Kidney tubule cell (primary cell): ENCODE results near the gene DOCK11.
"Not testable (repeated sequence)": the region's sequence is repeated elsewhere in the genome, so short reads cannot be mapped to it uniquely, and the experiment has no call there.

Experiments used
- DNase-seq: peaks from one replicate; pipeline ENCODE4 v3.0.0-alpha.2; 2018; ENCODE audit warnings: low spot score

DOCK11 gene

DNA sequence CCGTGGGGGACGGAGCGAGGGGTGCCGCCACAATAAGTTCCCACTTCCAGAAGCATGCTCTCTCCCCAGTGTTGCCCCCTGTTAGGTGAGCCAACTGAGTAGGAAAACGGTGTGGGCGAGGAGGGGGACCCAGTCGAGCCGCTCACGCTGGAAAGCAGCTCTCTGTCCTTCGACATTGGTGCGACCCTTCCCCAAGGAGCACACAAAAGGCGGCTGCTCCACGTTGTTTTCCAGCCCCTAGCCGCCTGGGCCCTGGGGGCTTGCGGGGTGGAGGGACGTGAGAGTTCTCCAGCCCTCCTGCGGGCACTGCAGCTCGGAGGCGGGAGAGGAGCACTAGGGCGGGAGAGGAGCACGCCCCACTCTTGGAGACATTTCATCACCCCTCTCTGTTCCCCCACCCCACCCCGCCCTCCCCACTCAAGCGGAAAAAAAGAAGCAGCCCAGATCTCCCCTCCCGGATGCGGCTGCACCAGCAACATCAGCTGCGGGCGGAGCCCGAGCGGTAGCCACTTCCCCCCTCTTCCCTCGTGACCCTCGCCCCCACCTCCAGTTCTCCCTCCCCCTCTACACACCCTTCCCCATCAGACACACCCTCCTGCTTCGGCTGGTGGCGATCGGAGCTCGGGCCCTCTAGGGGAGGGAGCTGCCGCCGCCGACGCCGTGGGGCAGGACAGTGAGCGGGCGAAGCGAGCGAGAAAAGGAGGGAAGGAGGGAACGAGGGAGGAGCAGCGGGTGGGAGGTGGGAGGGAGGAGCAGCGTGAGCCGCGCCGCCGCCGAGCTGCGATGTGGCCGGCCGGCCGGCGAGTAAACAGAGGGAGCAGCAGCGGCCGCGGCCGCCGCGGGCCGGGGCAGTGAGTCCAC lies at the start of gene DOCK11:
TSS of gene DOCK11 (plus strand) at position 755 of the 861 bp plus-strand sequence. CDS start 157 bp downstream, outside the sequence.
- peak; percentile 69 for DNase-seq

DNA sequence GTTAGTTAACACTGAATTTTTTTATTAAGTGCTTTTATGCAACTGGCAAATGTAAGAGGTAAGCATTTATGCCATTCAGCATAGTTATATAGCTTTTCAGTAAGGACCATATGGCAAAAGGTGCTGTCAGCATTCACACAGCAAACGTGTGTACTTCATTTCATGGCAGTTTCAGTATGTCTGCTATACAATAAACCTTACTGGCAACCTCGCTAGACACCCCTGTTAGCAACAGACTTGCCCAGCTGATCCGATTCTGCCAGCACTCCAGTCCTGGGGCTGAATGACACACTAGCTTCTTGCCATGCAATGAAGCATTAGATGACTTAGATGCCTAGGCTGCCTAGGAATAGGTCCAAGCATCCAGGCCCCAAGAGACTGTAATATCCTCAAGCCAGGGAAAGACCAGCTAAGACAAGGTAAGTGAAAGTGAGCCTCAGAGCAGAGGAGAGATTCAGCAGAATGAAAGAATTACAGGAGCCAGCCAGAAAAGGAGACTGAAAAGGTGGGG lies 47.3 kb upstream of the DOCK11 start:
- DNase-seq, result no peak

DNA sequence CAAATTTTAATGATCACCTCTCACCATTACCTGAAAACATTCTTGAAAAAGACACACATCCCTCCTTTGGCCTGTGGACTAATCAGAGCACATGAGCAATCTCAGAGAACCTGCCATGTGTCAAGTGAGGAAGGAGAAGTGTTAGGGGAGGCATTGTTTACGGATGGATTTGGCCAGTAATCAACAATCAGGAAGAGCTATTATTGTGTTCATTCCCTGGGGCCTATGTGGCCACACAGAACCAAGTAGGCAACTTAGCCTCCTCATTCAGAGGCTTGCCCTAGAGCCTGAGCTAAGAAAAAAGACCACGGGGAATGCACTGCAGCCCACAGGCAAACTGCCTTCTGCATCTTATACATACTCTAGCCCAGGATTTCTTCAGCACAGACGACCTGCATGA lies 40.6 kb upstream of the DOCK11 start:
- DNase-seq, result no peak

DNA sequence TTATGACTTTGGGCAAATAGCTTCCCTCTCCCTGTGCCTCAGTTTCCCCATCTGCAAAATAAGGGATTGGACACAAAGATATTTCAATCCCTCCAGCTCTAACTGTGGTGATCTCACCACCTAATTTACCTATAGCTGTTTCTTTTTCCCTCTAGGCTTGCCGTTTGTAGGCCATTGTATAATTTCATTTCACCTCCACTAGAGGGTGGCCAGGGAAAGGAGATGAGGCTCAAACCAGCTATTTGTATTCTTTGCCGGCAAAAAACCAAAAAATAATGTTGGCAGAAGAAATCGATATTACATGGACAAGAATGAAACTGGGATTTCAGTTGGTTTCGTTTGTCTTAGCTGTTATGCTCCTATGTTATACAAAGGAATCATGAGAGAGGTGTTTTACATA lies 36.1 kb upstream of the DOCK11 start:
- DNase-seq, result peak; percentile 47

DNA sequence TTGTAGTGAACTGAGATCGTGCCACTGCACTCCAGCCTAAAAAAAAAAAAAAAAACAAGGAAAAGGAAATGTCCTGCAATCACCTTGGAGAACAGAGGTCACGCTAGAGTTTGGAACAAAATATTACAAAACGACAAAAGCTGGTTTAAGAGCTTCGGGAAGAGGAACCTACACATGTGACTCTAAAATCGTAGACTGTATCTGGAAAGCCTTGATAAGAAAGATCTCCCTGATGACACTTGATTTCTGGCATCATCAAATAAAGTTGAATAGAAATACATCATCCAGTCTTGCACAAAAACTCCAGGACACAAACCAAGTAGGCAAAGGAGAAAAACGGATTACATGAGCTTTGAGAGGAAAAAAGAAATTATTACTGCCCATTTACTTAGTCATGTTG lies 31.1 kb upstream of the DOCK11 start:
- DNase-seq, result no peak

DNA sequence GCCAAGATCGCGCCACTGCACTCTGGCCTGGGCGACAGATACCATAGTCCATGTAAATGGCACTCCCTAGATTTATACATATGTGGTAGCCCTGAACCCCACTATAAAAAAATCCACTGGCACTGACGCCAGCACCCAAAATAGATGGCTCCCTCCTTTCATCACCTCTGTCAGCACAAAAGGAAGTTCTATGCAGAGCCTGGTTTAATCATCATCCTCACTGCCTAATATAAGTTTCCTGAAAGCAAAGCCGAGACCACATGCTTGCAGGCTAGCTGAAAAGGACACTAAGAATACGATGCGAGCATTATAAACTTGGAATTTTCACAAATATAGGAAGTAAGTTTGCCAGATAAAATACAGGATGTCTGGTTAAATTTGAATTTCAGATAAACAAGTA lies 27.5 kb upstream of the DOCK11 start:
- no peak for DNase-seq

DNA sequence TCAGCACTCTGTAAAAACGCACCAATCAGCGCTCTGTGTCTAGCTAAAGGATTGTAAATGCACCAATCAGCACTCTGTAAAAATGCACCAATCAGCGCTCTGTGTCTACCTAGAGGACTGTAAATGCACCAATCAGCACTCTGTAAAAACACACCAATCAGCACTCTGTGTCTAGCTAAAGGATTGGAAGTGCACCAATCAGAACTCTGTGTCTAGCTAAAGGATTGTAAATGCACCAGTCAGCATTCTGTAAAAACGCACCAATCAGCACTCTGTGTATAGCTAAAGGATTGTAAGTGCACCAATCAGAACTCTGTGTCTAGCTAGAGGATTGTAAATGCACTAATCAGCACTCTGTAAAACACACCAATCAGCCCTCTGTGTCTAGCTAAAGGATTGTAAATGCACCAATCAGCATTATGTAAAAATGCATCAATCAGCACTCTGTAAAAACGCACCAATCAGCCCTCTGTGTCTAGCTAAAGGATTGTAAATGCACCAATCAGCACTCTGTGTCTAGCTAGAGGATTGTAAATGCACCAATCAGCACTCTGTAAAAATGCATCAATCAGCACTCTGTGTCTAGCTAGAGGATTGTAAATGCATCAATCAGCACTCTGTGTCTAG lies 24.8 kb upstream of the DOCK11 start:
- DNase-seq, result not testable (repeated sequence)

DNA sequence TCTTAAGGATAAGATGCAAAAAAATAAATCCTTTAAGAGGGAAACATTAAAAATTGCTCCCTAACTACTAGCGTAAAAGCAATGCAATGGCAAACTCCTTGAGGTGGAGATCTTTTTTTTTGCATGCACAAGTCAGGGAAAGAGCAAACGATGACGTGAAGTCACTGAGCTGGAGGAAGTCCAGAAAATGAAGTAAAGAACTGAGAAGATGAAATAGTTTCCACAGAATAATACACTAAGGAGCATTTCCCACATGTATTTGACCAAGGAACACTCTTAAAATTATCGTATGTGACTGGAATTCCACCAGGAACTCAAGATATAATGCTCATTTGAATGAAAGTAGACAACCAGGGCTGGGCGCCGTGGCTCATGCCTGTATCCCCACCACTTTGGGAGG lies 21.0 kb upstream of the DOCK11 start:
- no peak for DNase-seq

DNA sequence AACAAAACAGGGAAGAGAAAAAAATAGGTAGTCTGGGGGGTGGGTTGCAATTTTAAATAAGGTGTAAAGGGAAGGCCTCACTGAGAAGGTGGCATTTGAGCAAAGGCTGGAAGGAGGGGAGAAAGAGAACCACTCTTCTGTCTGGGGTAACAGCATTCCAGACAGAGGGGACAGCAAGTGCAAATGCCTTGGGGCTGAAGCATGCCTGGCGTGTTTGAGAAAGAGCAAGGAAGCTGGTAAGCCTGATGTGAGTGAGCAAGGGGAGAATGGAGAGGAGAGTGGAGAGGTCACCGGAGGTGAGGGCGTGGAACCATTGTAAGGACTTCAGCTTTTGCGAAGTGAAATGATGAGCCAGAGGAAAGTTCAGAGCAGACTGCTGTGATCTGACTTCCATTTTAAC lies 19.7 kb upstream of the DOCK11 start:
- no peak for DNase-seq

DNA sequence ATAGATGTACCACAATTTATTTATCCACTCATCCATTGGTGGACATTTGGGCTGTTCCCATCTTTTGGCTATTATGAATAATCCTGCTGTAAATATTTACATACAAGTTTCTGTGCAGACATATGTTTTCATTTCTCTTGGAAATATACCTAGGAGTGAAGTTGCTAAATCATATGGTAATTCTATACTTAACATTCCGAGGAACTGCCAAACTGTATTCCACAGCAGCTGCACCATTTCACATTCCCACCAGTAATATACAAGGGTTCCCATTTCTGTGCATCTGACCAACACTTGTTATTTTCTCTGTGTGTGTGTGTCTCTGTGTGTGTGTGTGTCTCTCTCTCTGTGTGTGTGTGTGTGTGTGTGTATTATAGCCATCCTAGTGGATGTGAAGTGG lies 15.4 kb upstream of the DOCK11 start:
- no peak for DNase-seq

DNA sequence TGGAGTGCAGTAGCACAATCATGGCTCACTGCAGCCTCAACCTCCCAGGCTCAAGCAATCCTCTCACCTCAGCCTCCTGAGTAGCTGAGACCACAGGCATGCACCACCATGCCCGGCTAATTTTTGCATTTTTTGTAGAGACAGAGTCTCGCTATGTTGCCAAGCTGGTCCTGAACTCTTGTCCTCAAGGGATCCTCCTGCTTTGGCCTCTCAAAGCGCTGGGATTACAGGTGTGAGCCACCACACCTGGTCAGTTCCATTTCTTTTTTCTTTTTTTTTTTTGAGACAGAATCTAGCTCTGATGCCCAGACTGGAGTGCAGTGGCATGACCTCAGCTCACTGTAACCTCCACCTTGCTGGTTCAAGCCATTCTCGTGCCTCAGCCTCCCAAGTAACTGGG lies 13.2 kb upstream of the DOCK11 start:
- not testable (repeated sequence) for DNase-seq

DNA sequence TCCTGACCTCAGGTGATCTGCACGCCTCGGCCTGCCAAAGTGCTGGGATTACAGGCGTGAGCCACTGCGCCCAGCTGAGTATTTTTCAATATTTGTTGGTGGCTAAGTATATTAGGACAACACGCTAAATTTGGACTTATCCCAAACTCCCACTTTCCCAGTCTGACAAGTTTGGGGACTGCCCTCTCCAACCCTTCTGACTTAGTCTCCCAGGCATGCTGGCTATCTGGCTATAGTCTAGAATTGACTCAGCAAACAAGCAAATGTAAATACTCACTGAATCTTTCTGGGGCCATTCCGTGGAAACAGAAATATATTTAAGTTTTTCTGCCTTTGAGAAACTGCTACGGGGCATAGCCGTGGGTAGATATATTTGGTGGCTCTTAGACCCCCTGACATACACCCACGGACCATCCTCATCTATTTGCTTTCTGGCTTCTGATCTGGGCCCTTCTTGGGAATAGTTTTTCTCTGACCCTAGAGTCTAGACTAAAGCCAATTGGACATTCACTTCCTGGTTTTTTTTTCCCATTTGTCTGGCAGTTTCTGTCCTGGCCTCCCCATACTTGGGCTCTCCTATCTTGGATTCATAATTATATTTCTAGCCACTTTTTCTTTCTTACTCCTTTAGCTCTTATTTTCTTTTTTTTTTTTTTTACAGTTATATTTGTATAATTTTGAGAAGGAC lies 11.3 kb upstream of the DOCK11 start:
- no peak for DNase-seq

DNA sequence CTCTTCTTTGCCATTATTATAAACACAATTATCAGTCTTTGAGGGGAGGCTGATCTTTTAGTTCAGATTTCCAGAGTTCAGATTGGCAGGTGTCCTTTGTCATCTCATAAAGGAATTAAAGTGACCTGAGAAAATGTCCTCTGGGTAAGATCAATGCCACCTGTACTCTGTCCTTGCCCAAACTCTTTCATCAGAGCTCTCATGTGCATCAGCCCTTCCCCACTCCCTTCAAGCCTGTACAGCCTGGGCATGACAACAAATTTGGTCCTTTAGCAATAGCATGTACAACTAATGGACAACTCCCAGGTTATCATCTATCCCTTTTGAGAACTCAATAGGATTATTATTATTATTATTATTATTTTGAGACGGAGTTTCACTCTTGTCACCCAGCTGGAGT lies 8.9 kb upstream of the DOCK11 start:
- not testable (repeated sequence) for DNase-seq

DNA sequence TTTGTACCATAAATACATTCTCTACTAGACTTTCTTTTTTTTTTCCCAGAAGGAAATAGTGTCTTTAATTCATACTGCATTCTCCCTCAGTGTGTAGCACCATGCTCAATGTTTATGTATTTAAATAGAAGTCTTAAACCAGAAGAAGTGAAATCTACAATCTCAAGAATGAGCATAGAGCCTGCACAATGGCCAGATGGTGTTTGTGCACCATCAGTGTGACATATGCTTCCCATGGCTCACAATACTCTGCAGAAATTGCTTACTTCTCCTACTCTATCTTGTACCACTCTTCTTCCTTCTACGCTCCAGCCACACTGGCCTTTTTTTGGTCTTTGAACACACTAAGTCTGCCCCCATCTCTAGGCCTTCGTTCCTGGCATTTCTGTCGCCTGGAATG lies 2.6 kb upstream of the DOCK11 start:
- no peak for DNase-seq

DNA sequence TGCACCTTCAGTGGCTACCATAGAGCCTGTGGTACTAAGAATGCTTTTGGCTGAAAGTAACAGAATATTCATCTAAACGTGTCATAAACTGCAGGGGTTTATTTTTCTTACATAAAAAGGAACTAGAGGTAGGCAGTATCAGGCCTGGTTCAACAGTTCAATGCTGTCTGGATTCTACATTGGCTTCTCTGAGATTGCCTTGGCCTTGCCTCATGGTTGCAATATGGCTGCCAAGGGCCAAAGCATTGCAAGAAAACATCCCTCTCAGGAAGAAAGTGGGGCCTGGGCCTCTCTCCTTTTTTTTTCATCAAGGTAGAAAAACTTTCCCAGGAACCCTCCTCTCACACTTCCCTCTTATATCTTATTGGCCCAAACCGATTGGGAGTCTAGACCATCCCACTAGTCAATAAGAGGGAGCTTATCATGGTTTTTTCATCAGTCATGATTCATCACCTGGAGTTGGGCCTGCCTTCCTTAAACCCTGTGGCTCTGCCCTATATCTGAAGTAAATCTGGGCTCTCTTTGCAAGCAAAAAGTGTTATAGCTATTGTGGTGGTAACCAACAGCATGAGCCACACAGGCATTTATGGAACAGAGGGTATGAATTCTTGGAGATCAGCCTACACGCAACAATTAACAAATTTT lies 1.8 kb upstream of the DOCK11 start:
- no peak for DNase-seq

DNA sequence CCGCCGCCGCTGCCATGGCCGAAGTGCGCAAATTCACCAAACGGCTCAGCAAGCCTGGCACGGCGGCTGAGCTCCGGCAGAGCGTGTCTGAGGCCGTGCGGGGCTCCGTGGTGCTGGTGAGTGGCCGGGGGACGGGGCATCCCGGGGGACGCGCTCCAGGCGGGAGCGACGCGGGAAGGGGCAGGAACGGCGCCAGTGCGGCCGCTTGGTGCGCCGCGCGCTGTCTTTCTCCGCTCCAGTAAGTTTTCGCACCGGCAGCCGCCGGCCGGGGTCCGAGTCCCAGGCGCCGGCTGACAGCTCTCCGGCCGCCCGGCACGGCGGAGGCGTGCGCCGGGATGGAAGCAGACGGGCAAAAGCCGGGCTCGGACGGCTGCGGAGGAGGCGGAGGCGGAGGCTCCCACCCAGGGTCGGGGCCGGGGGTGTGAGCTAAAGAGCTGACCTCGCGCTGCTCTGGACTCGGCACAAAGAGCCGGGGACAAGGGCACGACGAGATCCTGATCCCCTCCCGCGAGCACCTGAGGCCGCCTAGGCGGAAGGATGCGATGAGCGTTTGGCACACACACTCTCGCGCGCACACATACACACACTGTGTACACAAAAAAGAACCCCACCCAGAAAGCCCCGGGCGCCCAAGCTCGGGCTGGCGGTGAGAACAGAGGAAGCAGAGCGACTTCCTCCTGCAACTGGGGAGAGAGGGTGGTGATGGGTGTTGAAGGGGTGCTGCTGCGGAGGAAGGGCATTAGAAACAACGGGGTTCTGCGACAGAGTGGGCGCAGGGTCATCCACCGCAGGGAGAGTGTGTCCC lies 545 bp downstream of the DOCK11 start:
- DNase-seq, result peak; percentile 26

DNA sequence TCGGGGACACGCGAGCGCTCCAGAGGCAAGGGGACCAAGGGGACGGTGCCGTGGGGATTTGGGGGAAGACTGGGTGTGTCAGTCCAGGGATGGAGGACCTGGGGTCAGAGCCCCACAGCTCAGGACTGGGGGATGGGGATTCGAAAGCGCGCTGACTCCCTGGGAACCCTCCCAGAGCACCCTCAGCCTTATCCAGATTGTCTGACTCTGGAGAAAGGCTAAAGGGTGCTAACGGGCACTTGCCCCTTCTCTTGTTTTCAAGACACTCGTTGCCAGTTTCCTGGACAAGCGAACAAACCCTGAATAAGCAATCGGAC lies 1.1 kb downstream of the DOCK11 start:
- DNase-seq, result no peak

DNA sequence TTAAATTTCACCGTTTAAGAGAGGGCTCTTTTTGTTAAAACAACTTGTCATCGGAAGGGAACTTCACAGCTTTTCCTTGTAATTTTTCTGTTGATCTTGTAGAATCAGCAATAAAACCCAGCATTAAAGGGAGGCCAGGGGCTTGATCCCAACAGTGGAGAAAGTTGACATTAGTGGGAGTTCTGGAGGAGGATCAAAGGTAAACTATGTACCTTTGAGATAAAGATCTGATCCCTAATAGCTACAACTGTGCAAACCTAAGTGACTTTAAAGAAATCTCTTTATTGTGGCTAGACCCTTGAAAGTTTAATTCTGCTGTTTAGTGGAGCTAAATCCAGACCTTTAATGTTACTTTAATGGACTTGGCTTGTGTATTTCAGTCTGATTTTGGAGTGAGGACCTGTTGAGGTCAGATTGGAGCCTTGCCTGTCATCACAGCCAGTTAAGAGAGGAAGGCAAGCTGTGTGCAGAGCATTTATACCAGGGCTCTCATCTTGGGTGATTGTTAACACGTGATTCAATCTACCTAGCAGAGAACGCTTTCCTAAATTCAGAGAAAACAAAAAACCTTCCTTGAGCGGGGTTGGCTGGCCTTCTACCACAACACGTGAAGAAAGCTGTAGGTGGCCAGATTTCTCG lies 1.7 kb downstream of the DOCK11 start:
- DNase-seq, result no peak

DNA sequence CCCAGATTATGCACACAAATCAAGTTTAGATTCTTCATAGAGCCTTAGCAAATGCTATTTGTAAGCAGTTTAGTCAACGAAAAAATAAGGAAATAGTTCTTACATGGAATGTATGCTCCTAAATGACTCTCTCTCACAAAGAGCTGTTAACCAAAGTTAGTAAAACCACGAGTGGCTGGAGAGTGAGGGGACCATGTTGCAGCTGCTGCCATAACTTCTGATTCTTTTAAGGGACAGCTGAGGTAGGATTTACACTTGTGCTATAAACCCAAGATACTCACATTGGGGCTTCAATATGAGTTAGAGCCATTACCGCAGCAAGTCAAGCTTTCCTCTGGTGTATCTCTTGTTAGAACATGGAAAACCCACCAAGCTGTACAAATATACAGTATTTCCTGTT lies 2.7 kb downstream of the DOCK11 start:
- no peak for DNase-seq

DNA sequence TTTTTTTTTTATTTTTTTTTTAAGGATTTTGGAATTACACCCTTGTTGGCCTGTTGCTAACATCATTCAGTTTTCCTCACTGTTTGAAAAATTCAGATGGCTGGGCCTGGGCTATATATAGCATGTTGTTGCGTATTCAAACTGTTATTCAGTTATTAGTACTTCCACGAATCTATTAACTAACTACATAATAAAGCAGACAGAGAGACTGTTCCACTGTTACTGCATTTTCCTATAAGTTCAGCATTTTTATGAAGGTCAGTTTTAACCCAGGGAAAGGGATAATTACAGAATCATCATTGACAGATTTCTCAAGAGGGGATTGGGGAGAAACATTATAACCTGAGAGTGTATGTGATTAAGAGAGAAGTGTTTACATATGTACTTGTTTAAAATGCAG lies 3.1 kb downstream of the DOCK11 start:
- DNase-seq, result no peak

DNA sequence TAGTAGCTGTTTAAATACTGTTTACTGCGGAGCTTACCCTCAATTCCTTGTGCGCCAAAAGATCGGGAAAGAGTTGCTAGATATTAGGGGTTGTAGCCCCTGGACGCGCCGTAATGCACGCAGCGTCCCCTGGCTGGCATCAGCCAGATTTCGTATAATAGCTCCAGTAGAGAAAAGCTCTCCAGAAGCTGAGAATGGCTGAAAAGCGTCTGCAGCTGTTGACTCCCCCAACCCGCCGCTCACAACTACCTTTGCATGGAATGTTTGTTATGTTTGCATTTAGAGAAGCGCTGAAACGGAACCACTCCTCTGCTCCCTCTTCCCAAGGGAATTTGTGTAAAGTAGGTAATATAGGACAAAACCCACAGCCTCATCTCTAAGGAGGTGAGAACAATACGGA lies 3.7 kb downstream of the DOCK11 start:
- no peak for DNase-seq
